HG02973 (cell line): ENCODE data around the gene TICRR.

Experiments used
- ATAC-seq: cut with Tn5 transposase; IDR thresholded peaks from one replicate; pipeline ENCODE4 v1.9.1; 2021; ENCODE audit warnings: moderate library complexity; ENCODE audit not compliant: unreplicated experiment

The TICRR gene

GRCh38 chr15:89628806-89629715 lies 53.8 kb downstream of the TICRR start:
- no peak for ATAC-seq

GRCh38 chr15:89629829-89630228 lies 54.6 kb downstream of the TICRR start:
- ATAC-seq: no peak

GRCh38 chr15:89630260-89630659 lies 55.0 kb downstream of the TICRR start:
- no peak for ATAC-seq

GRCh38 chr15:89630974-89631901 lies 56.0 kb downstream of the TICRR start:
- no peak for ATAC-seq

GRCh38 chr15:89631902-89632264 lies 56.6 kb downstream of the TICRR start:
- no peak for ATAC-seq

- no peak for ATAC-seq
Measured at GRCh38 chr15:89632563-89633430, 57.5 kb downstream of the TICRR start.

- ATAC-seq: no peak
Measured at GRCh38 chr15:89633585-89633984, 58.3 kb downstream of the TICRR start.

- ATAC-seq: no peak
Measured at GRCh38 chr15:89640245-89640644, 65.0 kb downstream of the TICRR start.

GRCh38 chr15:89641053-89641452 lies 65.8 kb downstream of the TICRR start:
- no peak for ATAC-seq

- no peak for ATAC-seq
Measured at GRCh38 chr15:89642106-89642505, 66.8 kb downstream of the TICRR start.

- ATAC-seq: no peak
Measured at GRCh38 chr15:89645680-89646079, 70.4 kb downstream of the TICRR start.

- ATAC-seq: no peak
Measured at GRCh38 chr15:89646416-89647141, 71.3 kb downstream of the TICRR start.

GRCh38 chr15:89647191-89647851 lies 72.1 kb downstream of the TICRR start:
- ATAC-seq: no peak

- no peak for ATAC-seq
Measured at GRCh38 chr15:89648106-89649012, 73.1 kb downstream of the TICRR start.

GRCh38 chr15:89649013-89649625 lies 73.8 kb downstream of the TICRR start:
- no peak for ATAC-seq

GRCh38 chr15:89649716-89650115 lies 74.4 kb downstream of the TICRR start:
- ATAC-seq: no peak

GRCh38 chr15:89652131-89652530 lies 76.9 kb downstream of the TICRR start:
- ATAC-seq: no peak

GRCh38 chr15:89652666-89653065 lies 77.4 kb downstream of the TICRR start:
- no peak for ATAC-seq
